ENCODE results near the gene ICAM4.

ICAM4 gene

GRCh38 chr19:10321874-10322835, 35.4 kb downstream of the ICAM4 start:
- Histone ChIP-seq H3K4me3 (ENCODE audit: low read length) (no peak overlapping the region), H3K27me3 (ENCODE audit: insufficient read depth, low read length) (no peaks in the 10 kb centered on the region), H2AFZ (ENCODE audit: low read depth, low read length) (no peak overlapping the region), H3K4me1 (ENCODE audit: insufficient read depth, low read length) (no peaks in the 10 kb centered on the region), H3K9me3 (ENCODE audit: low read length) (no peaks in the 10 kb centered on the region), H3K36me3 (ENCODE audit: insufficient read depth, low read length) (peaks cover 84% of the 10 kb centered on the region)

GRCh38 chr19:10325732-10326131, 39.0 kb downstream of the ICAM4 start:
- Histone ChIP-seq H3K4me1 (ENCODE audit: insufficient read depth, low read length) (no peaks in the 10 kb centered on the region), H3K27me3 (ENCODE audit: insufficient read depth, low read length) (no peaks in the 10 kb centered on the region), H3K9me3 (ENCODE audit: low read length) (no peaks in the 10 kb centered on the region), H2AFZ (ENCODE audit: low read depth, low read length) (no peak overlapping the region), H3K36me3 (ENCODE audit: insufficient read depth, low read length) (peaks cover 90% of the 10 kb centered on the region), H3K4me3 (ENCODE audit: low read length) (no peak overlapping the region)

GRCh38 chr19:10327793-10328192, 41.0 kb downstream of the ICAM4 start:
- peaks cover 72% of the 10 kb centered on the region for H3K36me3 ChIP-seq (ENCODE audit: insufficient read depth, low read length)

GRCh38 chr19:10328558-10329429, 42.0 kb downstream of the ICAM4 start:
- peaks cover 8% of the 10 kb centered on the region for H3K4me1 ChIP-seq (ENCODE audit: insufficient read depth, low read length)
- H3K27me3 ChIP-seq (ENCODE audit: insufficient read depth, low read length), result no peaks in the 10 kb centered on the region
- no peak overlapping the region for H3K4me3 ChIP-seq (ENCODE audit: low read length)
- H3K9me3 ChIP-seq (ENCODE audit: low read length), result no peaks in the 10 kb centered on the region
- H2AFZ ChIP-seq (ENCODE audit: low read depth, low read length), result no peak overlapping the region
- peaks cover 64% of the 10 kb centered on the region for H3K36me3 ChIP-seq (ENCODE audit: insufficient read depth, low read length)

More at GRCh38 chr19:10327793-10328192, 41.0 kb downstream of the ICAM4 start:
- Histone ChIP-seq H3K4me1 (ENCODE audit: insufficient read depth, low read length) (peaks cover 6% of the 10 kb centered on the region), H3K27me3 (ENCODE audit: insufficient read depth, low read length) (no peaks in the 10 kb centered on the region), H2AFZ (ENCODE audit: low read depth, low read length) (no peak overlapping the region), H3K9me3 (ENCODE audit: low read length) (no peaks in the 10 kb centered on the region), H3K4me3 (ENCODE audit: low read length) (no peak overlapping the region)

GRCh38 chr19:10329555-10329954, 42.8 kb downstream of the ICAM4 start:
- H3K4me3 ChIP-seq (ENCODE audit: low read length), result no peak overlapping the region
- H2AFZ ChIP-seq (ENCODE audit: low read depth, low read length), result no peak overlapping the region
- peaks cover 57% of the 10 kb centered on the region for H3K36me3 ChIP-seq (ENCODE audit: insufficient read depth, low read length)
- H3K9me3 ChIP-seq (ENCODE audit: low read length), result no peaks in the 10 kb centered on the region
- no peaks in the 10 kb centered on the region for H3K27me3 ChIP-seq (ENCODE audit: insufficient read depth, low read length)
- H3K4me1 ChIP-seq (ENCODE audit: insufficient read depth, low read length), result peaks cover 12% of the 10 kb centered on the region

- peak overlapping the region; percentile 79 for H3K4me3 ChIP-seq (ENCODE audit: low read length)
- peaks cover 34% of the 10 kb centered on the region for H3K36me3 ChIP-seq (ENCODE audit: insufficient read depth, low read length)
- peaks cover 12% of the 10 kb centered on the region for H3K4me1 ChIP-seq (ENCODE audit: insufficient read depth, low read length)
- H3K9me3 ChIP-seq (ENCODE audit: low read length), result no peaks in the 10 kb centered on the region
- H3K27me3 ChIP-seq (ENCODE audit: insufficient read depth, low read length), result no peaks in the 10 kb centered on the region
- peak overlapping the region; percentile 20 for H2AFZ ChIP-seq (ENCODE audit: low read depth, low read length)
These were observed 45.6 kb downstream of the ICAM4 start for GRCh38 chr19:10332158-10332964.

- Histone ChIP-seq H3K36me3 (ENCODE audit: insufficient read depth, low read length) (peaks cover 26% of the 10 kb centered on the region), H3K9me3 (ENCODE audit: low read length) (no peaks in the 10 kb centered on the region)
These were observed 46.4 kb downstream of the ICAM4 start, which contains the start of gene RAVER1 for GRCh38 chr19:10332965-10333757. RAVER1 (minus strand) TSS chr19:10333529; CDS start chr19:10333507, 22 bp downstream.

GRCh38 chr19:10333758-10334587, 47.2 kb downstream of the ICAM4 start:
- Histone ChIP-seq H3K4me3 (ENCODE audit: low read length) (peak overlapping the region; percentile 79), H3K9me3 (ENCODE audit: low read length) (no peaks in the 10 kb centered on the region), H2AFZ (ENCODE audit: low read depth, low read length) (no peak overlapping the region), H3K27me3 (ENCODE audit: insufficient read depth, low read length) (no peaks in the 10 kb centered on the region), H3K36me3 (ENCODE audit: insufficient read depth, low read length) (peaks cover 19% of the 10 kb centered on the region), H3K4me1 (ENCODE audit: insufficient read depth, low read length) (peaks cover 12% of the 10 kb centered on the region)

More at GRCh38 chr19:10332965-10333757, 46.4 kb downstream of the ICAM4 start, which contains the start of gene RAVER1:
- H3K4me3 ChIP-seq (ENCODE audit: low read length), result peak within 1 kb of the TSS; percentile 79
- peak within 1 kb of the TSS; percentile 20 for H2AFZ ChIP-seq (ENCODE audit: low read depth, low read length)
- no peaks in the 10 kb centered on the region for H3K27me3 ChIP-seq (ENCODE audit: insufficient read depth, low read length)
- H3K4me1 ChIP-seq (ENCODE audit: insufficient read depth, low read length), result peaks cover 12% of the 10 kb centered on the region

GRCh38 chr19:10334588-10335351, 48.0 kb downstream of the ICAM4 start:
- Histone ChIP-seq H2AFZ (ENCODE audit: low read depth, low read length) (no peak overlapping the region), H3K36me3 (ENCODE audit: insufficient read depth, low read length) (peaks cover 11% of the 10 kb centered on the region), H3K27me3 (ENCODE audit: insufficient read depth, low read length) (no peaks in the 10 kb centered on the region), H3K9me3 (ENCODE audit: low read length) (no peaks in the 10 kb centered on the region), H3K4me3 (ENCODE audit: low read length) (no peak overlapping the region), H3K4me1 (ENCODE audit: insufficient read depth, low read length) (peaks cover 12% of the 10 kb centered on the region)

GRCh38 chr19:10335352-10335985, 48.7 kb downstream of the ICAM4 start:
- Histone ChIP-seq H3K9me3 (ENCODE audit: low read length) (no peaks in the 10 kb centered on the region), H3K4me3 (ENCODE audit: low read length) (no peak overlapping the region), H2AFZ (ENCODE audit: low read depth, low read length) (no peak overlapping the region), H3K36me3 (ENCODE audit: insufficient read depth, low read length) (peaks cover 5% of the 10 kb centered on the region), H3K4me1 (ENCODE audit: insufficient read depth, low read length) (peaks cover 12% of the 10 kb centered on the region), H3K27me3 (ENCODE audit: insufficient read depth, low read length) (no peaks in the 10 kb centered on the region)

Data from neuron (in vitro differentiated cells).